ENCODE data around the gene SLC9A5. TPM values are rescaled to one million over a fixed set of nuclear protein-coding genes. Genes with fewer than 3 reads are reported as not detected.

Gene SLC9A5
- total and polyA plus RNA-seq, 9 of the 15 experiments (the other 6 are each of a cell fraction or from before 2014, with no cell fraction given) = 0.06 to 3.1 (median 1.2) TPM

DNA sequence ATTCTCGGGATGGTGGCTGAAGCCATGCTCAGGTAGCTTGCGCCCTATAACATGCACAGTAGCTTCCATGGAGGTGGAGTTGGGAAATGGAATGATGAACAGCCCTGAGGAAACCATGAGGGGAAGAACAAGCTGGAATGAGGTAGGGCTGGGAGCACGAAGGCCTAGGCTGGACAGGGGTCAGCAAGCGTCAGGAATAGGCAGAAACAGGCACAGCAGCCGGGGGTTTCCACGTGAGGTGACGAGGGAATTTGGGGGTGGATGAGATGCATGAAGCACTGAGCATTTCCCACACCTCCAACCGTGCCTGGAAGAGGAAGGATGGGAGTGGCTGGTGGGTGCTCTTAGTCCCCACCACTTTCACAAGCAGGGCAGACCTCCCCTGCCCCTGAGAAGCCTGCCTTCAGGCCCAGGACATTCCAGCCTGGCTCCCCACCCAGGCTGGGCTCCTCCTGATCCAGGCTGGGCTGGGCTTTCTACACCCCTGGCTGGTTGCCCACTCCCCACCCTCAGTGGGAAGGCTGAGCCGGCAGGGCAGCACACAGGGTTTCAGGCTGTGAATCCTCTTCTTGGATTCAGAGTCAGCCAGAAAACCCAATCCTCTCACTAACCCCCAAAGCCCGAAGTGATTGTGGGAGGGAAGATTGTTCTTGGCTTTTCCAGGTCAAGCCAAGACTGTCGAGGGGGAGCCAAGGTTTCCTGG lies 52.5 kb downstream of the SLC9A5 start:
- FAIRE-seq (no peak), DNase-seq (ENCODE audit: extremely low read depth in 1 of 4, low spot score in 3 of 4) (no peak), ATAC-seq (no peak)
- Histone ChIP-seq H3K79me2 (ENCODE audit: control insufficient read depth, insufficient read depth, low read length) (no peaks in the 10 kb centered on the region), H3K27me3 (ENCODE audit: control insufficient read depth in 2 of 2, insufficient read depth in 2 of 2, low read length in 2 of 2) (peaks cover 14 to 15% of the 10 kb centered on the region in 2 experiments; a peak in 4 of 5 replicates), H3K9me3 (replicated peaks; ENCODE audit: control insufficient read depth, insufficient read depth, low read depth, low read length) (no peaks in the 10 kb centered on the region), H3K4me2 (ENCODE audit: insufficient read depth, low read length) (no peak overlapping the region), H4K20me1 (replicated peaks; ENCODE audit: control insufficient read depth, insufficient read depth, low read length) (no peaks in the 10 kb centered on the region), H3K4me1 (replicated peaks in 1 of 2; ENCODE audit: control insufficient read depth in 2 of 2, insufficient read depth in 2 of 2, low read length in 2 of 2) (peaks cover 0 to 10% of the 10 kb centered on the region in 2 experiments; a peak in 1 of 5 replicates), H3K36me3 (ENCODE audit: control insufficient read depth, insufficient read depth, low read length) (no peaks in the 10 kb centered on the region), H3K9me1 (ENCODE audit: control insufficient read depth, insufficient read depth, low read length) (no peaks in the 10 kb centered on the region), H3K27ac (ENCODE audit: extremely low read depth, low read depth, low read length) (no peak overlapping the region), H3K9ac (ENCODE audit: insufficient read depth in 1 of 2, low read depth in 2 of 2, low read length in 2 of 2) (no peak overlapping the region), H2AFZ (ENCODE audit: low read depth, low read length) (no peak overlapping the region), H3K4me3 (no peak overlapping the region)
- CTCF ChIA-PET (ENCODE audit: low intra/inter-chr PET ratio) = no interaction called here
- WGBS (ENCODE audit: insufficient coverage, low coverage, missing lambda C conversion rate) = 17% methylated on average over 9 of the region's 11 CpGs
- in situ Hi-C loops (cut with MboI) (no loop called here), intact Hi-C loops (cut with micrococcal nuclease) (no loop called here)
- TF ChIP-seq U2AF1 (optimal IDR thresholded peaks at IDR 0.05; ENCODE audit: low read depth, low read length) = no peak
- TF ChIP-seq CREM (IDR thresholded peaks at IDR 0.05; ENCODE audit: low read depth) = no peak
- TF ChIP-seq NFYB (IDR thresholded peaks at IDR 0.05; ENCODE audit: extremely low read depth, insufficient read length) = no peak
- TF ChIP-seq YBX1 (IDR thresholded peaks at IDR 0.05) = no peak
- TF ChIP-seq MCM3 (IDR thresholded peaks at IDR 0.05) = no peak
- TF ChIP-seq TBL1XR1 (IDR thresholded peaks at IDR 0.05; ENCODE audit: low read length in 2 of 2) = no peak
- TF ChIP-seq, protein P1, sequence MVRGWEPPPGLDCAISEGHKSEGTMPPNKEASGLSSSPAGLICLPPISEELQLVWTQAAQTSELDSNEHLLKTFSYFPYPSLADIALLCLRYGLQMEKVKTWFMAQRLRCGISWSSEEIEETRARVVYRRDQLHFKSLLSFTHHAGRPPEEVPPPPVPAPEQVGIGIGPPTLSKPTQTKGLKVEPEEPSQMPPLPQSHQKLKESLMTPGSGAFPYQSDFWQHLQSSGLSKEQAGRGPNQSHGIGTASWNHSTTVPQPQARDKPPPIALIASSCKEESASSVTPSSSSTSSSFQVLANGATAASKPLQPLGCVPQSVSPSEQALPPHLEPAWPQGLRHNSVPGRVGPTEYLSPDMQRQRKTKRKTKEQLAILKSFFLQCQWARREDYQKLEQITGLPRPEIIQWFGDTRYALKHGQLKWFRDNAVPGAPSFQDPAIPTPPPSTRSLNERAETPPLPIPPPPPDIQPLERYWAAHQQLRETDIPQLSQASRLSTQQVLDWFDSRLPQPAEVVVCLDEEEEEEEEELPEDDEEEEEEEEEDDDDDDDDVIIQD (CRISPR knock-in tag; IDR thresholded peaks at IDR 0.05) = no peak
- no peak for TF ChIP-seq ZNF12 (CRISPR knock-in tag; IDR thresholded peaks at IDR 0.05)
- TF ChIP-seq ZNF431 (CRISPR knock-in tag; IDR thresholded peaks at IDR 0.05) = no peak
- no peak for TF ChIP-seq GMEB1 (CRISPR knock-in tag; IDR thresholded peaks at IDR 0.05)
- no peak for TF ChIP-seq ARNT (IDR thresholded peaks at IDR 0.05)
- TF ChIP-seq GTF2A2 (tag; IDR thresholded peaks at IDR 0.05) = no peak
- TF ChIP-seq, protein P2, sequence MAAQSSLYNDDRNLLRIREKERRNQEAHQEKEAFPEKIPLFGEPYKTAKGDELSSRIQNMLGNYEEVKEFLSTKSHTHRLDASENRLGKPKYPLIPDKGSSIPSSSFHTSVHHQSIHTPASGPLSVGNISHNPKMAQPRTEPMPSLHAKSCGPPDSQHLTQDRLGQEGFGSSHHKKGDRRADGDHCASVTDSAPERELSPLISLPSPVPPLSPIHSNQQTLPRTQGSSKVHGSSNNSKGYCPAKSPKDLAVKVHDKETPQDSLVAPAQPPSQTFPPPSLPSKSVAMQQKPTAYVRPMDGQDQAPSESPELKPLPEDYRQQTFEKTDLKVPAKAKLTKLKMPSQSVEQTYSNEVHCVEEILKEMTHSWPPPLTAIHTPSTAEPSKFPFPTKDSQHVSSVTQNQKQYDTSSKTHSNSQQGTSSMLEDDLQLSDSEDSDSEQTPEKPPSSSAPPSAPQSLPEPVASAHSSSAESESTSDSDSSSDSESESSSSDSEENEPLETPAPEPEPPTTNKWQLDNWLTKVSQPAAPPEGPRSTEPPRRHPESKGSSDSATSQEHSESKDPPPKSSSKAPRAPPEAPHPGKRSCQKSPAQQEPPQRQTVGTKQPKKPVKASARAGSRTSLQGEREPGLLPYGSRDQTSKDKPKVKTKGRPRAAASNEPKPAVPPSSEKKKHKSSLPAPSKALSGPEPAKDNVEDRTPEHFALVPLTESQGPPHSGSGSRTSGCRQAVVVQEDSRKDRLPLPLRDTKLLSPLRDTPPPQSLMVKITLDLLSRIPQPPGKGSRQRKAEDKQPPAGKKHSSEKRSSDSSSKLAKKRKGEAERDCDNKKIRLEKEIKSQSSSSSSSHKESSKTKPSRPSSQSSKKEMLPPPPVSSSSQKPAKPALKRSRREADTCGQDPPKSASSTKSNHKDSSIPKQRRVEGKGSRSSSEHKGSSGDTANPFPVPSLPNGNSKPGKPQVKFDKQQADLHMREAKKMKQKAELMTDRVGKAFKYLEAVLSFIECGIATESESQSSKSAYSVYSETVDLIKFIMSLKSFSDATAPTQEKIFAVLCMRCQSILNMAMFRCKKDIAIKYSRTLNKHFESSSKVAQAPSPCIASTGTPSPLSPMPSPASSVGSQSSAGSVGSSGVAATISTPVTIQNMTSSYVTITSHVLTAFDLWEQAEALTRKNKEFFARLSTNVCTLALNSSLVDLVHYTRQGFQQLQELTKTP (IDR thresholded peaks at IDR 0.05; ENCODE audit: low read depth in 1 of 2, partially characterized antibody in 2 of 2) = no peak
- no peak for TF ChIP-seq DNMT1 (IDR thresholded peaks at IDR 0.05)
- BruUV-seq (replicated peaks) = no TSS peak
- POLR2A ChIA-PET = no interaction called here

All from K562 (cell line).